ENCODE data around the gene ARFGAP1. TPM values are rescaled to one million over a fixed set of nuclear protein-coding genes. Genes with fewer than 3 reads are reported as not detected.

ARFGAP1 gene
- total and polyA plus RNA-seq, 2 of the 4 experiments (the other 2 are of a cell fraction): 59.1 to 194 TPM

DNA sequence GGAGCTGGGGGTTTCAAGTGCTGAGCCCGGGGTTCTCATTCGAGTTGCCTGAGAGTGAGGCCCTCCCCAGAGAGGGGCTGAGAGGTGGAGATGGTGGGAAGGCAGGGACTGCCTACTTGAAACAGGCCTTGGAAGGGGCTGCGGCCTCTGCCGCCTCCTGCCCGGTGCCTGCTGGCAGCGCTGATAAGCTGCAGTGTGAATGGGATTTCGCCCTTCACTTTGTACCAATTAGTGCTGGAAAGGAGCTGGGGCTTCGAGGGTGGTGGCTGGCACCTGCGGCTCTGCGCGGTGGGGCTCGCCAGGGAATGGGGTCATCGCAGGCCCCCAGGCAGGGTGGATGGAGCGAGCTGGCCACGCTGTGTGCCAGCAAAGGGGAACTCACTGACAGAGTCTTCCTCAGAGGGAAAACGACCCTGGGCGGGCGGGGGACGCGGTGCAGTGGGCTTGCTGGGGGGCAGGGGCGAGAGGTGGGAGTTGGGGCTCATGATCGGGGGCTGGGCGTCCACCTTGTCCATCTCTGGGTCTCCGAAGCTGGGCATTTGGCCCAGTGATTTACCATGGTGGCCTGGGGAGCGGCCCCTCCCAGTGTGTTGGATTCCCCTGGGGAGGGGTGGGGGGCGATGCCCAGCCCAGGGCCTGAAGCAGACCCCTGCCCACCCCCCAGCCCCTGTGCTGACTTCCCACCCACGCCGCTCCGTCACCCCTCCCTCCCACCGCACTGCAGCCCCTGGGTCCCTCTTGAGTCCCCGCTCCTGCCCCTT, 43.3 kb downstream of the ARFGAP1 start:
- H3K4me1 ChIP-seq (ENCODE audit: control insufficient read depth, insufficient read depth, low read length): peaks cover 12% of the 10 kb centered on the region; the same call in 1 of the 2 replicates
- no TSS peak for BruUV-seq (replicated peaks)
- no peaks in the 10 kb centered on the region for H3K9me3 ChIP-seq (ENCODE audit: control insufficient read depth, insufficient read depth, low read length)
- H2AFZ ChIP-seq (replicated peaks; ENCODE audit: low read length, poor library complexity): no peak overlapping the region
- POLR2A ChIA-PET (ENCODE audit: unreplicated experiment): no interaction called here
- no peak overlapping the region for H3K4me3 ChIP-seq (ENCODE audit: insufficient read depth, low read depth, low read length)
- H4K91ac ChIP-seq (ENCODE audit: insufficient read depth, low read depth, low read length): no peak overlapping the region
- peaks cover 19% of the 10 kb centered on the region; the same call in 1 of the 2 replicates for H3K27me3 ChIP-seq (ENCODE audit: control insufficient read depth, insufficient read depth, low read length)
- H4K8ac ChIP-seq (ENCODE audit: low read depth in 2 of 2, low read length in 2 of 2): no peak overlapping the region
- dilution Hi-C loops (cut with HindIII; ENCODE audit: low sequenced_read_pairs, unreplicated experiment) (no loop called here), intact Hi-C loops (cut with micrococcal nuclease) (no loop called here), in situ Hi-C loops (cut with MboI; ENCODE audit: low sequenced_read_pairs) (no loop called here)
- no peaks in the 10 kb centered on the region for H3K36me3 ChIP-seq (ENCODE audit: control insufficient read depth, insufficient read depth, low read length)
- no peaks in the 10 kb centered on the region for H3K9me1 ChIP-seq (ENCODE audit: insufficient read depth, low read length)
- H3K27ac ChIP-seq (ENCODE audit: insufficient read depth, low read length): no peak overlapping the region
- H4K20me1 ChIP-seq (ENCODE audit: insufficient read depth, low read length): no peaks in the 10 kb centered on the region
- TF ChIP-seq BHLHE40 (IDR thresholded peaks at IDR 0.05; ENCODE audit: low read depth, low read length) (no peak), MXI1 (IDR thresholded peaks at IDR 0.05; ENCODE audit: borderline replicate concordance, low read depth, low read length) (no peak)
- no peak for DNase-seq
- H2AK5ac ChIP-seq (ENCODE audit: low read depth, low read length): no peak overlapping the region
- no peak overlapping the region for H2BK5ac ChIP-seq (ENCODE audit: low read depth, low read length, poor library complexity, severe bottlenecking)
- 80% methylated on average over 9 of the region's 31 CpGs; no CpG with 5 or more reads in 1 of the 2 experiments for WGBS, 2 experiments (ENCODE audit: extremely low coverage in 2 of 2, insufficient read length in 1 of 2)
- H2BK15ac ChIP-seq (ENCODE audit: low read depth, low read length): no peak overlapping the region
- H3K56ac ChIP-seq (ENCODE audit: extremely low read depth, insufficient read depth, low read length): no peak overlapping the region
- no peak for ATAC-seq (ENCODE audit: low read depth)
- no peak overlapping the region for H3K18ac ChIP-seq (ENCODE audit: low read depth, low read length)
- no peak overlapping the region for H3K4ac ChIP-seq (ENCODE audit: low read depth, low read length)
- no peak overlapping the region for H3K4me2 ChIP-seq (ENCODE audit: low read depth, low read length)
- H2BK20ac ChIP-seq (ENCODE audit: low read depth, low read length): no peak overlapping the region
- H3K79me1 ChIP-seq (ENCODE audit: low read depth in 1 of 2, low read length in 2 of 2): no peaks in the 10 kb centered on the region
- no peak overlapping the region for H2AK9ac ChIP-seq (replicated peaks; ENCODE audit: low read depth, low read length, poor library complexity)
- CTCF ChIA-PET: no interaction called here
- no peak overlapping the region for H4K5ac ChIP-seq (ENCODE audit: low read depth, low read length)
- H3K14ac ChIP-seq (replicated peaks; ENCODE audit: low read depth, low read length): no peak overlapping the region
- no peak overlapping the region for H3K9ac ChIP-seq (ENCODE audit: low read depth, low read length)
- H3K23ac ChIP-seq (ENCODE audit: low read depth, low read length): no peak overlapping the region
- no peak overlapping the region for H2BK120ac ChIP-seq (ENCODE audit: low read depth, low read length)
